22Rv1 (cell line): ENCODE data around the gene CELF2.

Source experiments
- CTCF ChIP-seq: fragments of 450-650 bp; IDR thresholded peaks from 2 replicates; pipeline ENCODE4 v1.5.1; 2017; ENCODE audit warnings: mild to moderate bottlenecking
- ZFX ChIP-seq: fragments of 450-650 bp; IDR thresholded peaks from 2 replicates; pipeline ENCODE4 v1.6.1; 2017; ENCODE audit warnings: antibody characterized with exemption, borderline replicate concordance

DNA sequence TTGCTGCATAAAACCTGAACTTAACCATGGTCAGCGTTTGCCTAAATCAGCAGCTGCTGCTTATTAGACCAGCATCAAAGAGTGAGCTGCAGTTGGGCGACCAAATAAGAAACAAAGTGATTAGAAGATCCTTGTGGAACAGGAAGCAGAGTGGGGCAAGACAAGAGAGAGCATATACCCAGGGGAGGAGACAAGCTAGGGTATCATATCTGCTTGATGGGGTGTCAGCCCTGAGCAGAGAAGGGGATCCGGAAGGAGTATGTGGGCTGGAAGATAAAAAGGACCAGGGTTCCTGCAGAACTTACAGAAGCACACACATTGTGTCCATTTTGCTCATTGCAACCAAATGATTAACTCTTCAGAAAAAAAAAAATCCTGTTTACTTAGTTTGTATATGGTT lies 213.6 kb downstream of the CELF2 start:
- TF ChIP-seq CTCF (no peak), ZFX (no peak)
